HCT116 (cell line): Measurements from ENCODE around the gene MACROD1. TPM values are rescaled to one million over a fixed set of nuclear protein-coding genes. Genes with fewer than 3 reads are reported as not detected.

Source experiments
- ATAC-seq: fragments of 200-7000 bp; cut with Tn5 transposase; 2 replicates; pipeline ENCODE4 v1.9.1; 2020; ENCODE audit warnings: mild to moderate bottlenecking, moderate library complexity
- BruUV-seq: library from RNA; stranded (reverse); fragments of 400-500 nt; replicated peaks from 2 replicates; lab custom pipeline; 2021; lab: Mats Ljungman, UMichigan
- CTCF ChIA-PET: fragments of 300-600 bp; sonication (Branson Sonifier 250); formaldehyde crosslinking; loops from one replicate; lab custom pipeline; 2021; ENCODE audit warnings: antibody characterized with exemption; lab: Charles Lee
- POLR2A ChIA-PET: fragments of 300-600, 350-600 bp; sonication (Branson Sonifier 250); formaldehyde crosslinking; loops from one replicate; lab custom pipeline; 2021; ENCODE audit warnings: antibody characterized with exemption; lab: Charles Lee
- RAD21 ChIA-PET, 2 experiments: fragments of 300-600 bp; sonication (Branson Sonifier 250); formaldehyde crosslinking; loops; one replicate each; lab custom pipeline; 2023; ENCODE audit warnings: low total read pairs in 2 of 2; ENCODE audit not compliant: uncharacterized antibody in 2 of 2, unreplicated experiment in 2 of 2, low non-redundant PET in 1 of 2; lab: Charles Lee
- DNase-seq: peaks from one replicate; pipeline ENCODE4 v3.0.0-alpha.2; 2010; ENCODE audit warnings: low read depth, low spot score
- H2AFZ ChIP-seq: fragments of 200-600 bp; shearing (Covaris generic), sonication (generic); 2 replicates; pipeline ENCODE4 v1.6.1; 2017; ENCODE audit warnings: low read depth, mixed run types, mixed read lengths, antibody characterized with exemption, low read length; ENCODE audit not compliant: poor library complexity, severe bottlenecking
- H3K27ac ChIP-seq: 2 replicates; pipeline ENCODE4 v1.5.1; 2012; ENCODE audit warnings: low read depth, low read length
- H3K27me3 ChIP-seq: fragments of 200-600 bp; sonication (generic); 2 replicates; pipeline ENCODE4 v1.6.1; 2016; ENCODE audit warnings: mixed run types, low read length, mixed read lengths; ENCODE audit not compliant: insufficient read depth
- H3K36me3 ChIP-seq, 2 experiments: fragments of 200-500 bp in 1 of 2; fragments of 200-600 bp in 1 of 2; sonication (Bioruptor generic) in 1 of 2; sonication (generic) in 1 of 2; 2 replicates each; pipeline versions ENCODE4 v1.5.1 to v1.6.1; 2014 to 2016; ENCODE audit warnings: low read length in 2 of 2, inconsistent platforms in 1 of 2, mixed read lengths in 1 of 2, mixed run types in 1 of 2; ENCODE audit not compliant: insufficient read depth in 2 of 2, control insufficient read depth in 1 of 2
- H3K4me1 ChIP-seq, 2 experiments: fragments of 200-600 bp in 1 of 2; sonication (generic) in 1 of 2; 2 replicates each; pipeline versions ENCODE4 v1.5.1 to v1.6.1; 2012 to 2017; ENCODE audit warnings: low read length in 2 of 2, inconsistent platforms in 1 of 2, mild to moderate bottlenecking in 1 of 2, mixed read lengths in 1 of 2, mixed run types in 1 of 2, moderate library complexity in 1 of 2; ENCODE audit not compliant: insufficient read depth in 2 of 2, control insufficient read depth in 1 of 2
- H3K4me2 ChIP-seq: fragments of 200-600 bp; sonication (generic); 2 replicates; pipeline ENCODE4 v1.6.1; 2017; ENCODE audit warnings: mixed run types, low read length, mixed read lengths
- H3K4me3 ChIP-seq, 2 experiments: fragments of 200-600 bp in 1 of 2; sonication (generic) in 1 of 2; replicated peaks in 1 of 2; 2 replicates each; pipeline ENCODE4 v1.5.1; 2011 to 2016; ENCODE audit warnings: low read length in 2 of 2, control low read depth in 1 of 2, low read depth in 1 of 2, mild to moderate bottlenecking in 1 of 2, mixed read lengths in 1 of 2, mixed run types in 1 of 2
- H3K79me2 ChIP-seq: fragments of 200-600 bp; sonication (generic); 2 replicates; pipeline ENCODE4 v1.6.1; 2017; ENCODE audit warnings: mild to moderate bottlenecking, mixed run types, low read length, moderate library complexity, mixed read lengths; ENCODE audit not compliant: insufficient read depth
- H3K9ac ChIP-seq: fragments of 200-600 bp; sonication (generic); 2 replicates; pipeline ENCODE4 v1.6.1; 2016; ENCODE audit warnings: low read length, mixed read lengths
- H3K9me2 ChIP-seq: fragments of 200-600 bp; sonication (generic), shearing (Covaris generic); 2 replicates; pipeline ENCODE4 v1.6.1; 2017; ENCODE audit warnings: mixed run types, mild to moderate bottlenecking, moderate library complexity; ENCODE audit not compliant: insufficient read depth
- H3K9me3 ChIP-seq, 2 experiments: fragments of 200-500 bp in 1 of 2; fragments of 200-600 bp in 1 of 2; sonication (Bioruptor generic) in 1 of 2; sonication (generic) in 1 of 2; 2 replicates each; pipeline ENCODE4 v1.6.1; 2014 to 2017; ENCODE audit warnings: low read length in 2 of 2, mixed read lengths in 2 of 2, inconsistent platforms in 1 of 2, low read depth in 1 of 2, mild to moderate bottlenecking in 1 of 2, mixed run types in 1 of 2, moderate library complexity in 1 of 2; ENCODE audit not compliant: control insufficient read depth in 1 of 2, insufficient read depth in 1 of 2
- H4K20me1 ChIP-seq: fragments of 200-600 bp; sonication (generic), shearing (Covaris generic); 2 replicates; pipeline ENCODE4 v1.6.1; 2017; ENCODE audit warnings: mixed run types, mild to moderate bottlenecking, moderate library complexity; ENCODE audit not compliant: insufficient read depth
- CBX3 ChIP-seq: IDR thresholded peaks from 2 replicates; pipeline ENCODE4 v1.6.1; 2012; ENCODE audit warnings: low read depth
- CTCF ChIP-seq, 3 experiments: fragments of 200-600 bp in 1 of 3; sonication (generic) in 1 of 3; IDR thresholded peaks in 2 of 3; conservative IDR thresholded peaks in 1 of 3; 2 replicates each; pipeline ENCODE4 v1.5.1; 2012 to 2017; ENCODE audit warnings: low read depth in 2 of 3, low read length in 2 of 3, antibody characterized with exemption in 1 of 3, borderline replicate concordance in 1 of 3, control low read depth in 1 of 3, mild to moderate bottlenecking in 1 of 3, mixed read lengths in 1 of 3, mixed run types in 1 of 3, moderate library complexity in 1 of 3; ENCODE audit not compliant: insufficient read depth in 1 of 3
- EGR1 ChIP-seq: IDR thresholded peaks from 2 replicates; pipeline ENCODE4 v1.6.1; 2012; ENCODE audit warnings: low read depth
- ELF1 ChIP-seq: IDR thresholded peaks from 2 replicates; pipeline ENCODE4 v1.6.1; 2012; ENCODE audit warnings: low read depth, borderline replicate concordance
- EZH2phosphoT487 ChIP-seq: fragments of 200-600 bp; IDR thresholded peaks from 2 replicates; pipeline ENCODE4 v1.6.1; 2018; ENCODE audit warnings: antibody characterized with exemption, borderline replicate concordance
- FOSL1 ChIP-seq: IDR thresholded peaks from 2 replicates; pipeline ENCODE4 v1.6.1; 2012; ENCODE audit warnings: low read depth
- JUND ChIP-seq: IDR thresholded peaks from 2 replicates; pipeline ENCODE4 v1.6.1; 2012
- POLR2A ChIP-seq: IDR thresholded peaks from 2 replicates; pipeline ENCODE4 v1.7.0; 2011; ENCODE audit warnings: borderline replicate concordance; ENCODE audit not compliant: insufficient read depth, insufficient read length; ENCODE audit errors: extremely low read depth
- POLR2AphosphoS5 ChIP-seq: IDR thresholded peaks from 2 replicates; pipeline ENCODE4 v1.6.1; 2011; ENCODE audit warnings: mild to moderate bottlenecking, low read depth, low read length, moderate library complexity
- SIN3A ChIP-seq: IDR thresholded peaks from 2 replicates; pipeline ENCODE4 v1.6.1; 2012; ENCODE audit warnings: low read depth
- TCF7L2 ChIP-seq: IDR thresholded peaks from 2 replicates; pipeline ENCODE4 v1.7.0; 2011; ENCODE audit warnings: borderline replicate concordance, inconsistent platforms; ENCODE audit not compliant: insufficient read depth, insufficient read length; ENCODE audit errors: extremely low read depth
- ZBTB33 ChIP-seq: IDR thresholded peaks from 2 replicates; pipeline ENCODE4 v1.6.1; 2011; ENCODE audit warnings: mild to moderate bottlenecking, low read length, moderate library complexity; ENCODE audit not compliant: insufficient replicate concordance; ENCODE audit errors: extremely low read depth
- ZFX ChIP-seq: fragments of 450-650 bp; IDR thresholded peaks from 2 replicates; pipeline ENCODE4 v1.6.1; 2017
- ZNF274 ChIP-seq: fragments of 200-500 bp; sonication (Bioruptor generic); IDR thresholded peaks from 2 replicates; pipeline ENCODE4 v1.6.1; 2014; ENCODE audit warnings: mild to moderate bottlenecking, low read depth, low read length, inconsistent platforms
- intact Hi-C: fragments of 100-400 bp; cut with micrococcal nuclease; formaldehyde crosslinking; loops from 2 replicates; pipeline ENCODE4 v1.10.0; 2022
- total RNA-seq: library from RNA; stranded (reverse); gene quantifications from one replicate; pipeline ENCODE4 v1.2.1, GENCODE V29; 2021; ENCODE audit not compliant: unreplicated experiment
- TF ChIP-seq, protein P1 (sequence below): IDR thresholded peaks from 2 replicates; pipeline ENCODE4 v1.6.1; 2012
- TF ChIP-seq, protein P2 (sequence below): IDR thresholded peaks from 2 replicates; pipeline ENCODE4 v1.6.1; 2012

Gene MACROD1
- total RNA-seq, 1 experiment from 2014 or later, result 61.1 TPM

DNA sequence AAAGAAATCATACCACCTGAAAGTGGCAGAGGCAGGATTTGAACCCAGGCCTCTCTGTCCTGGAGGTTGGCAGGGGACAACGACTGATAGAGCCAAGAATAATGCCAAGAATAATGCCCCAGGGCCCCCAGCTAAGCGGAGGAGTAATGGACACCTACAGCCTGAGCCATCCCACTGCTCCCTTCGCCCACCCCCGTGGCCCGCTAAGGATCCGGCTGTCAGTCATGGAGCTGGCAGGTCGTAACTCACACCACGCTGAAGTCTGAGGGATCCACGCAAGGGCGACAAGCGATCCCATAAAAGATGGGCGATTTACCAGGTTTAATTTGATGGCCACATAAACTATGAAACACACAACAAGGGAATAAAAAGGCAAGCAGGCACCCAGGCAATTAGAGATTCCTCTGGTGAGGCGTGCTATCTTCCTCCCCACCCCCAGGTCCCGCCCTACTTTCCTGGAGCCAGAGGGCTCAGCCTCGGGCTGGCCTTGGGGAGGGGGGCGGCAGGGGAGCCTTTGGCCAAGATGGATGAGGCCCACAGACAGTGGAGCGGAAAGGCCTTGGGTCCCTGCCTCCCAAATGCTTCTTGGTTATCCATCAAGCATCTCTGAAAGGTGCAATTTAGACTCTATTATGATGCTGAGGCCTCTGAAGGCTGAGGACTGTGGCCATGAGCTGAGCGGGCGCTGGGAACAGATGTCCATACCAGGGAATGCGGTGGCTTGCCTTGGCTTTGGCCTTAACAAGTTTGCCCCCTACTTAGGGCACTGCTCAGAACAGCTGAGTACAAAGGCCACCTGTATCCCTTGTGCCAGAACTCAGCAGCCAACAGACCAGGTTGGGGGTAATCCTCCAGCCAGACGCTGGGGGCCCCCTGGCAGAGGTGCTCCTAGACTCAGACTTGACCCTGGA, 55.2 kb downstream of the MACROD1 start:
- no peaks in the 10 kb centered on the region for H3K36me3 ChIP-seq
- ATAC-seq (no peak), DNase-seq (no peak)
- no peaks in the 10 kb centered on the region for H3K9me3 ChIP-seq
- intact Hi-C loops, result no loop called here
- POLR2A ChIA-PET, result no interaction called here
- TF ChIP-seq ZBTB33 (no peak), POLR2A (no peak), ZFX (no peak), CBX3 (no peak)
- no peaks in the 10 kb centered on the region for H3K27me3 ChIP-seq
- H4K20me1 ChIP-seq, result no peaks in the 10 kb centered on the region
- CTCF ChIA-PET, result no interaction called here
- no peak overlapping the region for H3K4me2 ChIP-seq
- no peaks in the 10 kb centered on the region for H3K79me2 ChIP-seq
- H3K9me2 ChIP-seq, result no peaks in the 10 kb centered on the region
- RAD21 ChIA-PET, result no interaction called here
- no TSS peak for BruUV-seq
- H3K9ac ChIP-seq, result no peak overlapping the region
- no peaks in the 10 kb centered on the region for H3K4me1 ChIP-seq
- H2AFZ ChIP-seq, result no peak overlapping the region
- H3K4me3 ChIP-seq, result no peak overlapping the region
- H3K27ac ChIP-seq, result no peak overlapping the region

DNA sequence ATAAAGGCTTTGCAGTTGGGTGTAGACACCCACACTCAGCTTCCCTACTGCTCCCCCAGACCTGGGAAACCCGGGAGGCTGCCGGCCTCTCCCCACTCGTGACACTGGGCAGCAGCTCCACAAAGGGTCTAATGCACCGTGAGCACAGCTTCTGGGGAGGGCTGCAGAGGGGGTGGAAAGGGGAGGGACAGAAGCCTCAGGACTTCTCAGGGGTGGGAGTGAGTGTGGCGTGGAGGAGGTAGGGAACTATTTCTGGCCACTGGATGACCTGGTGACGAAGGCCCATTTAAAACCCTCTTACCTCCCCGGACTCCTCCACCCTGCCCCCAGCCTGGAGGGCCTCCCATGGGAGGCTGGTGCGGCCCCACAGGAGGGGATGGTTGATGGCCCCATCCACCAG, 56.6 kb downstream of the MACROD1 start:
- Histone ChIP-seq H3K79me2 (no peaks in the 10 kb centered on the region), H3K4me2 (no peak overlapping the region), H3K27me3 (no peaks in the 10 kb centered on the region), H3K9me3 (no peaks in the 10 kb centered on the region), H3K36me3 (no peaks in the 10 kb centered on the region), H3K9me2 (no peaks in the 10 kb centered on the region), H3K27ac (no peak overlapping the region), H2AFZ (no peak overlapping the region), H3K4me3 (no peak overlapping the region), H3K4me1 (no peaks in the 10 kb centered on the region), H4K20me1 (no peaks in the 10 kb centered on the region), H3K9ac (no peak overlapping the region)
- ChIA-PET RAD21 (no interaction called here), CTCF (no interaction called here), POLR2A (no interaction called here)
- no peak for ATAC-seq
- no peak for DNase-seq
- intact Hi-C loops, result loop anchor here (10.0 kb wide), 1 partner anchor 55 kb away; no protein-coding TSS in a partner anchor
- no TSS peak for BruUV-seq
- TF ChIP-seq EGR1 (no peak), SIN3A (no peak), ZNF274 (no peak), JUND (no peak), CTCF (IDR thresholded peaks at IDR 0.05 in 2 of 3, conservative IDR thresholded peaks at IDR 0.05 in 1 of 3; ENCODE audit: borderline replicate concordance in 1 of 3, insufficient read depth in 1 of 3, low read depth in 2 of 3, low read length in 2 of 3) (no peak), ELF1 (no peak), CBX3 (no peak), EZH2phosphoT487 (no peak), TCF7L2 (no peak), FOSL1 (no peak), POLR2AphosphoS5 (no peak), ZFX (no peak)
- TF ChIP-seq, protein P1, sequence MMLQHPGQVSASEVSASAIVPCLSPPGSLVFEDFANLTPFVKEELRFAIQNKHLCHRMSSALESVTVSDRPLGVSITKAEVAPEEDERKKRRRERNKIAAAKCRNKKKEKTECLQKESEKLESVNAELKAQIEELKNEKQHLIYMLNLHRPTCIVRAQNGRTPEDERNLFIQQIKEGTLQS, result no peak
- TF ChIP-seq, protein P2, sequence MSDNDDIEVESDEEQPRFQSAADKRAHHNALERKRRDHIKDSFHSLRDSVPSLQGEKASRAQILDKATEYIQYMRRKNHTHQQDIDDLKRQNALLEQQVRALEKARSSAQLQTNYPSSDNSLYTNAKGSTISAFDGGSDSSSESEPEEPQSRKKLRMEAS, result no peak
